ENCODE data around the gene EEFSEC.

The EEFSEC gene

DNA sequence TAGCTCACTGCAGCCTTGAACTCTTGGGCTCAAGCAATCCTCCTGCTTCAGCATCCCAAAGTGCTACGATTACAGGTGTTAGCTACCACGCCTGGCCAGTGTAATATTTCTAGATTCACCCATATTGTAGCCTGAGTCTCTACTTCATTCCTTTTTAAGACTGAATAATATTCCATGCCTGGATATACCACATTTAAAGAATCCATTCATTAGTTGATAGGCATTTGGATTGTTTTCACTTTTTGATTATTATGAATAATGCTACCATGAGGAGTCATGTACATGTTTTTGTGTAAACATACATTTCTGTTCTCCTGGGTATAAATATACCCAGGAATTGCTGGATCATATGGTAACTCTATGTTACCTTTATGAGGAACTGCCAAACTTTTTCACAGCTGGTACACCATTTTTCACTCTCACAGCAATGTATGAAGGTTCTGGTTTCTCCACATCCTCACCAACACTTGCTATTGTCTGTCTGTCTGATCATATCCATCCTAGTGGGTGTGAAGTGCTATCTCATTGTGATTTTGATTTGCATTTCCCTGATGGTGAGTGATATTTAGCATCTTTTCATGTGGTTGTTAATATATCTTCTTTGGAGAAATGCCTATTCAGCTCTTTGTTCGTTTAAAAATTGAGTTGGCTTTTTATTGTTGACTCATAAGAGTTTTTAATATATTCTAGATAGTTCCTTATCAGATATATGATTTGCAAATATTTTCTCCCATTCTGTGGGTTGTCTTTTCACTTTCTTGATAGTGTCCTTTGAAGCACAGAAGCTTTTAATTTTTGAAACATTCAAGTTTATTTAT is 32.6 kb downstream of the EEFSEC start:
- no peak for DNase-seq (ENCODE audit: low spot score)

DNA sequence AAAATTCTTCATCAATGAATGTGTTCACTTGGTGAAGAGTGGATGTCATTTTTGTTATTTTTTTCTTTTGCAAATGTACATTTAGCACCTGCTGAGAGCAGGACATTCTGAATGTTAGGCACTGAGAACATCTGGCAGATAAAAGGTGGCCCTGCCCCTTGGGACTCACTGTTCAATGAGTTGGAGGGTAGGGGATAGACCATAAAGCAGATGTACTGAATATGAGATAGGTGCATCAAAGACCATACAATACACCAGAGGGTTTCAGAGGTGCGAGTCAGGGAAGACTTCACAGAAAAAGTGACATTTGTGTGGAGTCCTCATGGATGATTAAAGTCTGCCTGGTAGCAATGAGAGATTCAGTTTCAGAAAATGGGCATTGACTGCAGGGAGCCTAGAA is 34.2 kb downstream of the EEFSEC start:
- DNase-seq (ENCODE audit: low spot score) = no peak

DNA sequence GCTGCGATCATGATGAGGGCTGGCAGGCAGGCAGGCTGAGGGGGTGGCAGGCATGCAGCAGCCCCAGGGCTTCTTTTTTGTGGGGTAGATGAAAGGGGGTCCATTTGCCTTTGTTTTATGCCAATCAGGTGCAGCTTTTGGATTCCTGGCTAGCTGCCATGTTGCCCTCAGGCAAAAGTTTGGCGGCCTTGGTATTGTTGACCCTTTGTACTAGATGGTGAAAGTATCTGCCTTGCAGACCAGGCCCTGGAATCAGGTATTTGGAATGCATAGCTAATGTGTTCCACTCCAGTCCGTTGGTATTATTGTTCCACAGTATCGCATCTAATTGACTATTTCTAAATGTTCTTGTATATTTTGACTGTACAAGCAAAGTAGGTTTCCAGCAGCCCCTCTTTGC is 35.0 kb downstream of the EEFSEC start:
- no peak for DNase-seq (ENCODE audit: low spot score)

DNA sequence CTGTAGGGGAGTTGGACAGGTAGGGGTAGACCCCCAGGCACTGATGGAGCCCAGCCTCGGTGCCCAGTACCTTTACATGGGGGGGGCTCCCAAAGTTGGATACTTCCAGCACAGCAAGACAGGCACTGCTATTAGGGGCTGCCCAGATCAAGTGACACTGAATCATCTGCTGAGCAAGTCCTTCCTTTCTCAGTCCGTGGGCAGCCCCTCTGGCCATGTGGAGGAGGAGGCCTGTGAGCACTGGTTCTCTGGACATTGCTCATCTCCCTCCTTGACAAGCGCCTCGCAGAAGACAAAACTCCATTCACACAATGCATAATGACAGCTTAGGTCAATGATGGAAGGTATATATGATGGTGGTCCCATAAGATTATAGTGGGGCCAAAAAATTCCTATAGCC is 35.7 kb downstream of the EEFSEC start:
- DNase-seq (ENCODE audit: low spot score) = no peak

DNA sequence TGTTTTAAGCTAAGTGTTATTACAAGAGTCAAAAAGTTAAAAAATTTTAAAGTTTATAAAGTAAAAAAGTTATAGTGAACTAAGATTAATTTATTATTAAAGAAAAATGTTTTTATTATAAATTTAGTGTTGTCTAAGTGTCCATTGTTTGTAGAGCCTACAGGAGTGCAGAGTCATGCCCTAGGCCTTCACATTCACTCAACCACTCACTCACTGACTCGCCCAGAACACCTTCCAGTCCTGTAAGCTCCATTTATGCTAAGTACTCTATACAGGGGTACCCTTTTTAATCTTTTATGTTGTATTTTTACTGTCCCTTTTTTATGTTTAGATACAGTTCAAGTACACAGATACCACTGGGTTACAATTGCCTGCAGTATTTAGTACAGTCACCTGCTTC is 37.2 kb downstream of the EEFSEC start:
- DNase-seq (ENCODE audit: low spot score) = no peak

DNA sequence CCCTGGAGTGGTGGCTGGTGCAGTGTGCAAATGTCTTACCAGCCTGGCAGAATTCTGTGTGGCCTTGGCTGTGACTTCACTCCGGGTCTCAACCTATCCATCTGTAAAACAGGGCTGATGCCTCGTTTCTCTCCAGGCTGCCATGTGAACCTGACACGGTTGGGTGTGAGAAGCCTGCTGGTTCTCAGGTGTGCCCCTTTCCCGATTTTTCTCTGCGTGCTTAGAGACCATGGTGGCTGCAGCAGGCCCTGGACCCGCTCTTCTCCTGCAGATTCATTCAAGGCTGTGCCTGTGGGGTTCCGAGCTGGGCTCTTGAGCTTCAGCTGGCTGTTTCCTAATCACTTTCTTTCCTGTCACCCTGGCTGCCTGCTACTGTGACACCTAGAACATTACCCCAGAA is 38.9 kb downstream of the EEFSEC start:
- DNase-seq (ENCODE audit: low spot score) = no peak

DNA sequence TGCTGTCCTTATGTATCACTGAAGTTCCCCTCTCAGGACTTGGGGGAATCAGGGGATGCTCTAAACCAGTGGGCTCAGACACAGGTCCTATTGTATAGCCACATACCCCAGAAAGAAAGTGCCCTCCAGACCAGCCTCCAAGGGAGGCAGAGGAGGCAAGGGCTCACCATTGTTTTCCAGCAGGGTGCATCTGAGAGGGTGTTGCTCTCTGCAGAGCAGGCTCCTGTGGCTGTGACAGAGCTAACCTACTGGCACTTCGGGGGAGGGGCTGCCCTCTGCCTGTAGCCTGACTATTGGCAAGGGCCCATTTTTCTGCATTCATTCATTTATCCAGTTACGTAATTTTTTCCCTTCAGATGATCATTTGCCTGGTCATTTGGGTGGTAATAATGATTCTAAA is 39.9 kb downstream of the EEFSEC start:
- DNase-seq (ENCODE audit: low spot score) = no peak

DNA sequence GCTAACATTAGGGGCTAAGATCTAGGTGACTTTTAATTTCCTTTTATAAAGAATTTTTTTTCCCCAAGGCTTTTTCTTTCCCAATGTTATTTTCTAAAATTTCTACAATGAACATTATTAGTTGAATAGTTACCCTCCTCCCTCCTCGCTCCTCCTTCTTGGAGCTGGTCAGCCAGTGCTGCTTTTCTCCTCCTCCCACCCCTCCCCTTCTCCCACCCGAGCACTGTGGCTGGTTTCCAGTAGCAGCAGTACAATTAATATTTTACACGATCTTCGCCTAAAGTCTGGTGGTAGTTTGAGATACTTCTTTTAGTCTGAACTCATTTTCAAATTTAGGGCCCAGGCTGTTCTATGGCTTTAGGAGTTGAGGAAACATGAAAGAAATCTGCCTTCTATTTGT is 41.6 kb downstream of the EEFSEC start:
- no peak for DNase-seq (ENCODE audit: low spot score)

DNA sequence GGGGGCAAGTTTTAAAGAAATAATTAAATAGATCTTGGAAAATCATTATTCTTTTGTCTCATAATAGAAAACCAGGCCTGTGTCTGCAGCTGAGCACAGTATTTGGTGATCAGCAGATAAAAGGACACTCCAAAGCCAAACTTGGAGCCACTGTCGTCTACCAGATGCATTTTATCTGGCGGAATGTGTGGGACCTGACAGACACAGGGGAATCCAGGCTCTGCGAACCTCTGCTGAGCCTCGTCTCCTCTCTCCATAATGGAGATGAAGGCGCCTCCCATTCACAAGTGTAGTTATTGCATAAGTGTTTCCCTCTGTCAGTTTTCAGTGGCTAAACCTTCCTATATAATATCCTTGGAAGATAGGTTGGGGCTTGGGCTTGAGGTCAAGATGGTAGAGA is 42.1 kb downstream of the EEFSEC start:
- no peak for DNase-seq (ENCODE audit: low spot score)

DNA sequence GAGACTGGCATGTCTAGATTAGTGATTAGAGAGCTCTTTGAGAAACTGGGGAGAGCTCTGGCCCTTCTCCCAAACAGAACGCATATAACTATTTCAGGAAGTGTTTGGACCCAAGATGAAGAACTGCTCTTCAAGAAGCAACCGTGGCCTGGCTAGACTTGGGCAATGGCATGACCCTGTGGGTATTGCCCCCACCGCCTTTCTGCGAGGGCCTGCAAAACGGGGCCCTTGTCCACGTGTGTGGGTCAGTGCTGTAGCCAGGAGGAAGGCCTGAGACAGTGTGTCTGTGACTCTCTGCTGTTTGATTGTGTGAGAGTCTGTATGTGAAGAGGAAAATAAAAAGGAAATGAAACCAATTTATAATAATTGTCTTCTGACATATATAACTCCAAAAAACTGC is 42.5 kb downstream of the EEFSEC start:
- DNase-seq (ENCODE audit: low spot score) = no peak

DNA sequence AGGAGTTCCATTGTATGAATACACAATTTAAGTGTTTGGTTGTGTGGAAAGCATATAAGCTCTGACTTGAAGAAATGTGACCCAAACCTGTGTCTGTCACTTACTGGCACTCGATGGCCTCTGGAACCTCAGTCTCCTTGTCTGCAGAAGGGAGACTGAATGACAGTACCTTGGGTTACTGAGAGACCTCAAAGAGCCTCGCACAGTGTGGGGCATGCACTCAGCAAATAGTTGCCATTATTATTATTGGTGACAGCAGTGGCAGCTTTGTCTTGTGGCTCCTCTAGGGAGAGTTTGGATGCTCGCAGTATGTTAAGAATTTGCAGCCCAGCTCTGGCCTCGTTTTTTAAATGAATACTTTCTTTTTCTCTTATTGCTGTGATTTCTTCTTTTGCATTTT is 43.4 kb downstream of the EEFSEC start:
- no peak for DNase-seq (ENCODE audit: low spot score)

DNA sequence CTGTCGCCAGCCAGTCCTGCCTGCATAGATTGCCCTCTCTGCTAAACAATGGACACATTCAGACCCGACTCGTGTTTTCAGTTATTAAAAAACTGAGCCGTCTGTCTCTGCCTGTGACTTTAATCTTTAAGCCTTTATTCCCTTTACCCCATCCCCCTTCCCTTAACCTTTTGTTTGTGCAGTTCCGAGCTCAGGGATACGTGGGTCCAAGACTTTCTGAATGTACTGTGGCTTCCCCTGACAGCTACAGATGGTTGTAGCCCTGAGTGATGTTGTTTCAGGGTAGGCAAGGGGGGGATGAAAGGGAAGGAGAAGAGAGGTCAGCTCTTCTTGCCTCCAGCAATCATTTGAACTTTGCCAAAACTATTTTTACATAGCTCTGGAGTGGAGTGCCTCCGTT is 44.6 kb downstream of the EEFSEC start:
- no peak for DNase-seq (ENCODE audit: low spot score)

DNA sequence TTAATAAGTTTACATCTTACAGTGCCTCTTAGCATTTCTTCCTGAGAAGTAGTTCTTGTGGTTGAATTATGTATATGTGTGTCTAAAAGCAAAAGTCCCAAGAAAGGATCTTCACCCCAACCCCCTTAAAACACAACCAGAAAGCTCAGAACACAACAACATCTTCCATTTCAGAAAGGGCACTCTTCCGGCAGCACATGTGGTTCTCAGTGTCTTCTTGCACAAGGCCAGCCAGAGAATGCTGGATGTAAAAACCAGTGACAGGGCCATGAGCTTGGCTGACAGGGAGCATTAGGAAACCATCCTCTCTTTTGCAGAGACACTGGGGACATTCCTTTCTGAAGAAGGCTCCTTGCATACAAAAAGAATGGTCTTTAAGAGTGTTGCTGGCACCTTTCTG is 45.0 kb downstream of the EEFSEC start:
- DNase-seq (ENCODE audit: low spot score) = no peak

DNA sequence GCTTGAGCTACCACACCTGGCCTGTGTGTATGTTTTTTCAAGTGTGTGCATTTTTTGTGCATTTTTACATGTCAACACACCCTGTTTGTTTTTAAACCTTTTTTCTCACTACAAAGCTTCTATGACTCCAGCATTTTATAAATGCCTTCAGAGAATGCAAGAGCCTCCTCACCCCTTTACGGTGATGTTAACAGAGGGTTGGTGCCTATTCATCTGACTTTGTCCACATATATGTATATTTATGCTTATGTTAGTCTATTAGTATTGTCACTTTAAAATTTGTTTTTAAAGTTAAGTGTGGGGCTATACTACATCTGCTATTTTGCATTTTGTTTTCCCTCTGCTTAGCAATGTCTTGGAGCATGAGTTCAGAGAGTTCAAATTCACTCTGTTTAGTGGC is 45.8 kb downstream of the EEFSEC start:
- DNase-seq (ENCODE audit: low spot score) = no peak

DNA sequence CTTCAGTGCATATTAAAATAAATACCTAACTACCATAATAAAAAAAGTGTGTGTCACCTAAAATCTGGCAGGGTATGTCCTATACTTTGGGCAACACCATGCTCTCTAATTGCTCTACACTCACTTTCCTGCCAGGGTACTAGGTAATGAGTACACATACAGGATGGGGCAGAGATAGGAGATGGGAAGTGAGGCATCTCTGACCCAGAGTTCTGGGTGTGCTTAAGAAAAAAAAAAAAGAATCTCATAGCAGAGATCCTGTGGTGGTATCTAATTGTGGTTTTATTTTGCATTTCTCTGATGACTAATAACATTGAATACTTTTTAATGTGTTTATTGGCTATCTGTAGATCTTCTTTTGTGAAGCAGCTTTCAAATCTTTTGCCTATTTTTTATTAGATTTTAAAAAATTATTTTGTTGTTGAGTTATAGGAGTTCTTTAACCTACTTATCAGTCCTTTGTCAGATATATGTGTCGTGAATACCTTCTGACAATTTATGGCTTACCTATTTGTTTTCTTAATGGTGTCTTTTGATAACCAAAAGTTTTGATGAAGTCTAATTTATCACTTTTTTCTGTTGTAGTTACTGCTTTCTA is 48.0 kb downstream of the EEFSEC start:
- no peak for DNase-seq (ENCODE audit: low spot score)

DNA sequence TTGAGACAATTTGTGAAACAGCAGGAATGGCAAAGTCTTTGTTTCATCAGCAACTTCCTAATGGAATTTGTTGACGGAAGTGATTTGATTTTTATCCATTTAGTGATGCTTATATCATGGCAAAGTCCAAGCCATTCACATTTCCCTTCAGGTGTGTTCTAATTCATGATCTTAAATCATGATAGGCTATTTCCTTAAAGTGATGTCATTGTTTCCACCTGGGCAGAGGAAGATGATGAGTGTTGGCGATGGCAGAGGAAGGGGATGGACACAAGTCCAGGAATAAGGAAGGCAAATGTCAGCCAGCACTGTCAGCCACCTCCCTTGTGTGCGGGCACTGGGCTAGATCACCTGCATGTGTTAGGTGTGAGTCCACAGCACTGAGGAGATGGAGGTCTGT is 49.9 kb downstream of the EEFSEC start:
- no peak for DNase-seq (ENCODE audit: low spot score)

DNA sequence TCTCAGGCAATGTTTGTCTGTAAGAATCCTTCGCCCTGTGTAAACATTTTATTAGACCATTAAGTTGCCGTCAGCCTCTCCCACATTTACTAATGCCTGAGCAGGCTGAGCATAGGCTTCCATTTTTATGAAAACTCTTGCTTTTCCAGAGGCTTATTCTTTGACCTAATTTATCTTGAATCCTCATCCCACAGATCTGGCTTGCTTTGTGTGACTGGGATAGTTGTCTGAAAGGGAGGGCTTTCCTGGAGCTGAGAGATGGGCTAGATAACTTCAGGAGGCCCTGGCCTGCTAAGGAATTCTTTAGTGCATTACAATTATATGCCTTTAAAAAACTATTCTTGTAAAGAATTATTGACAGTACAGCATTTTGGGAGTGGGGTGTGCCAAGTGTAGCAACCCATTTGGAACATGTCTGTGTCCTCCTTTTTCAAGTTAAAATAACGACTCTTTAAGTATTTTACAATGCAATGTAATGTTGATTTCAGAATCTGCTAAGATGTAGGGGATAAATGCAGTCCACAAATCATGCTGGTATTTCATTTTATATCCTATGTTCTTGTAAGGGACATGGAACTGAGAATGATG is 52.4 kb downstream of the EEFSEC start:
- DNase-seq (ENCODE audit: low spot score) = no peak

DNA sequence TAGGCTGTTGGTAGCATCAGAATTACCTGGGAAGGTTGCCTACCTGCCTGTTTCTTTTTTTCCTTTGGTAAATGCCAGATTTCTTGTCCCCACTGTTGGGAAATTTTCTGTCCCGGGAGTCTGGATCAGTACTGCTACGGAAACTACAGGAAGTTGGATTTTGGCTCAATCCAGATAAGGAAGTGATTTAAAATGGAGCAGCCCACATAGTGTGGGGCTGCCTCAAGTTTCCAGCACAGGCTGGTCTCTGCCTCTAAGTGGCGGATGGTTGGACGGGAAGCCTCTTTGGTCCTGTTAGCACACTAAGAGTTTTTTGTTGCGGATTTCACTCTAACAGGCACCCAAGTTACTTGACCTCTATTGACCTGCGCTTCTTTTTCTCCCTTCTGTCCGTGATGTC is 54.7 kb downstream of the EEFSEC start:
- DNase-seq (ENCODE audit: low spot score) = no peak

DNA sequence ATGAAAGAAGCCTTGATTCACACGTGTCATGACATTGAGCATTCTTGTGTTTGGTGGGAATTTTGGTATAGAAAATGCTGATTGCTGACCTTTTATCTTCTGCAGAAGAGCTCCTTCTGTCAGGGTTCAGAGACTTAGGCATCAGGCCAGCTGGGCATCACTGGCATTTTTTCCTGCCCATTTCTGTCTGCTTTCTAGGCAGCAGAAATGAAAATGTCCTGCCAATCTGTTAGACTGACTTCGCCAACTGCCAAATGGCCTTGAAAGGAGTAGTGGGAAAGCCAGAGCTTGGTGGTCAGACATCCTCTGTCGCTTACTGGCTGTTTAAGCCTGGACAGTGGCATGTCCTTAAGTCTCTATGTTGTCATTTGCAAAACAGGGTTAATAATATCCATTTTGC is 57.4 kb downstream of the EEFSEC start:
- DNase-seq (ENCODE audit: low spot score) = no peak

DNA sequence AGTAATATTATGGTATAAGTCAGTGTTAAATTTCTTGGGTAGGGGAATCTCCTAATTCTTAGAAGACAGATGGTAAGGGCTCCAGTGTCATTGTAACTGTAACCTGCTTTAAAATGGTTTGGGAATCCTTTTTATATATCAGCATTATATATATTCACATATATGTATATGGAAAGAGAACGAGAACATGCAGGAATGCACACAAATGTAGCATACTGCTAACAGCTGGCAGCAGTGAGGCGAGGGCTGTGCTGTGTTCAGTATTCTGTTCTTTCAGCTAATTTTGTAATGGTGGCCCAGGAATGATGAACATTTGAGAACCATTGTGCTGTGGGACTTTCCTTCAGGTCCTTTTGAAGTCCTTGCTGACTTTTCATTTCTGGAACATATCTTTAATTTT is 60.8 kb downstream of the EEFSEC start:
- no peak for DNase-seq (ENCODE audit: low spot score)

DNA sequence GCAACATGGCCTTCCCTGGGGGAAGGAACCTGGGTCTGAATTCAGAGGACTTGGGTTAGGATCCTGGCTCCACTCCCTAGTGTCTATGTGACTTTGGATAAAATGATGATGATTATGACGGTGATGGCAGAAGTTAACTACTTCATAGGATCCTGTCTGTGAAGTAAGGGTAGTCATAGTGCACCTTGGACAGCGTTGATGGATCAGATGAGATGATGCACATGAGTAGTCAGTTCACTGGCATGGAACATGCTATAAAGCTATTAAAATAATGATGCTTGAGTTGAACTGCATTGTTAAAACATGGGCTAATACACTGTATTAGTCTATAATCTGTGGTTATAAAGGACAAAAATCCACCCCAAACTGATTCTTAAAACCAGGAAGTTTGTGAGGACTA is 62.0 kb downstream of the EEFSEC start:
- no peak for DNase-seq (ENCODE audit: low spot score)

DNA sequence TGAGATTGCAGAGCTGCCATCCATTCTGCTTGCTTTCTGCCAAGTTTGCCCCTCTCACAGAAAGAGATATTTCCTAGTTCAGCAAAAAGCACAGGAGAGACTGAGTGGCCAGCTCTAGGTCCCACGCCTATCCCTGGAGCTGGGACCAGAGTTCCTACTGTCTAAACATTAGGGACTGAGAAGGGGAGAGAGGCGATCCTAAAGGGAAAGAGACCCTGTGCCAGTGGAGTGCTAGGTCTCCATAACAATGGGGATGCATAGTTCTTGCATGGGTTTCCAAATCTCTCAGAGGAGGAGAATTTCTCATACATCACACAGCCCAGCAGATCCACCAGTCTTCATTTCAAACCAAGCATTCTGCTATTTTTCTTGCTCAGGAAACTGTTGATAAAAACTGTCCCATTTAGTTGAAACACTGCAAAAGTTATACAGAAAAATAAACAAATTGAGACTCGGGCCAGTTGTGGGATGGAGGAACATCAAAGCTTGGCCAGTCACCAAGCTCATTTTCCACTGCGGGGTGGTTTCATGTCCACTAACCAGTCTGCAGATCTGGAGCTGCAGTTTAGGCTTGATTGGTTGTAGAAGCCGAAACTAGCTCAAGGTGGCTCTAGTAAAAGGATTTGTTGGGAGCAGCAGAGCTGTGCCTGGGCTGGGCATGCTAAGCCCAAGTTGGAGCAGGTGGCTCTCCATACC is 62.7 kb downstream of the EEFSEC start:
- DNase-seq (ENCODE audit: low spot score) = no peak

Measured in AG08395 (cell line).